Smooth muscle cell (in vitro differentiated cells): ENCODE results near the gene CCDC6. TPM values are rescaled to one million over a fixed set of nuclear protein-coding genes. Genes with fewer than 3 reads are reported as not detected.

Experiments used
- DNase-seq: peaks from one replicate; lab custom pipeline; 2025; ENCODE audit not compliant: unreplicated experiment; lab: John Stamatoyannopoulos, UW
- H2AFZ ChIP-seq: fragments of 200-600 bp; sonication (generic); 2 replicates; pipeline ENCODE4 v1.6.0; 2016; ENCODE audit warnings: antibody characterized with exemption, low read depth, mild to moderate bottlenecking
- H3F3A ChIP-seq: fragments of 200-600 bp; sonication (generic); 2 replicates; pipeline ENCODE4 v1.6.0; 2017; ENCODE audit warnings: antibody characterized with exemption, low read depth
- H3K27ac ChIP-seq: fragments of 200-600 bp; sonication (generic); 2 replicates; pipeline ENCODE4 v1.5.1; 2016; ENCODE audit warnings: low read depth, mild to moderate bottlenecking
- H3K27me3 ChIP-seq: fragments of 200-600 bp; sonication (generic); 2 replicates; pipeline ENCODE4 v1.6.1; 2016; ENCODE audit warnings: low read depth, mild to moderate bottlenecking
- H3K36me3 ChIP-seq: fragments of 200-600 bp; sonication (generic); 2 replicates; pipeline ENCODE4 v1.5.1; 2016; ENCODE audit warnings: low read depth
- H3K4me1 ChIP-seq: fragments of 200-600 bp; sonication (generic); 2 replicates; pipeline ENCODE4 v1.5.1; 2016; ENCODE audit warnings: low read depth
- H3K4me2 ChIP-seq: fragments of 200-600 bp; sonication (generic); 2 replicates; pipeline ENCODE4 v1.6.0; 2016; ENCODE audit warnings: mild to moderate bottlenecking
- H3K4me3 ChIP-seq: fragments of 200-600 bp; sonication (generic); 2 replicates; pipeline ENCODE4 v1.5.1; 2016; ENCODE audit warnings: mild to moderate bottlenecking
- H3K79me2 ChIP-seq: fragments of 200-600 bp; sonication (generic); 2 replicates; pipeline ENCODE4 v1.6.0; 2016; ENCODE audit warnings: low read depth, mild to moderate bottlenecking
- H3K9ac ChIP-seq: fragments of 200-600 bp; sonication (generic); 2 replicates; pipeline ENCODE4 v1.6.0; 2016; ENCODE audit warnings: low read depth
- H3K9me3 ChIP-seq: fragments of 200-600 bp; sonication (generic); replicated peaks from 2 replicates; pipeline ENCODE4 v1.5.1; 2016; ENCODE audit warnings: low read depth
- H4K20me1 ChIP-seq: fragments of 200-600 bp; sonication (generic); 2 replicates; pipeline ENCODE4 v1.6.0; 2016; ENCODE audit warnings: low read depth
- WGBS: methylation state at CpG from one replicate; pipeline ENCODE4 v1.1.7; 2016; ENCODE audit warnings: low lambda C conversion rate; 5-methylcytosine and 5-hydroxymethylcytosine counted together
- polyA plus RNA-seq: library from polyadenylated mRNA; unstranded; fragments of >200 nt; fragmentation: Nextera tagmentation; extraction: Ambion mirVana; gene quantifications from 2 replicates; pipeline ENCODE4 v1.2.1, GENCODE V29; 2016
- total RNA-seq: library from RNA; depleted of rRNA; stranded (reverse); fragments of >200 nt; gene quantifications from 2 replicates; pipeline ENCODE4 v1.2.3, GENCODE V29; 2014
- TF ChIP-seq, protein P1 (sequence below): fragments of 200-600 bp; sonication (generic); IDR thresholded peaks from 2 replicates; pipeline ENCODE4 v1.5.1; 2017; ENCODE audit warnings: borderline replicate concordance, mild to moderate bottlenecking, antibody characterized with exemption; ENCODE audit not compliant: insufficient read depth, poor library complexity, severe bottlenecking

The CCDC6 gene
- total and polyA plus RNA-seq, 2 experiments from 2014 or later, result 15.3 to 36.8 TPM

DNA sequence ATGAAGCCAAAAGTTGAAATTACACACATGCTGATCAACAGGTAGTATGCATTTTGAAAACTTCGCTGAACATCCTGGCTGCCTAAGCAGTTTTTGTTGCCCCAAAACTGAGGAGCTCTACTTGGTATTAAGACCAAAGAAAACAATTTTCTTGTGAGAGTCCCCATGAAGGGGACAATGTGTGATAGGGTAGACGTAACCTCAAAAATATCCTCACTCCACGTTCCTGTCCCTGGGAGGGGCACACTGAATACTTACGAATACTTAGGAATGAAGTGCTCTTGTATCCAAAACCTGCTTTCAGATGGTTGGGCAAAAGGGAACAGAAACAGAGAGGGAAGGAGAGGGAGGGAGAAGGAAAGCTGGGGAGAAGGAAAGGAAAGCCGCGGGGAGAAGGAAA is 24.7 kb downstream of the CCDC6 start:
- TF ChIP-seq, protein P1, sequence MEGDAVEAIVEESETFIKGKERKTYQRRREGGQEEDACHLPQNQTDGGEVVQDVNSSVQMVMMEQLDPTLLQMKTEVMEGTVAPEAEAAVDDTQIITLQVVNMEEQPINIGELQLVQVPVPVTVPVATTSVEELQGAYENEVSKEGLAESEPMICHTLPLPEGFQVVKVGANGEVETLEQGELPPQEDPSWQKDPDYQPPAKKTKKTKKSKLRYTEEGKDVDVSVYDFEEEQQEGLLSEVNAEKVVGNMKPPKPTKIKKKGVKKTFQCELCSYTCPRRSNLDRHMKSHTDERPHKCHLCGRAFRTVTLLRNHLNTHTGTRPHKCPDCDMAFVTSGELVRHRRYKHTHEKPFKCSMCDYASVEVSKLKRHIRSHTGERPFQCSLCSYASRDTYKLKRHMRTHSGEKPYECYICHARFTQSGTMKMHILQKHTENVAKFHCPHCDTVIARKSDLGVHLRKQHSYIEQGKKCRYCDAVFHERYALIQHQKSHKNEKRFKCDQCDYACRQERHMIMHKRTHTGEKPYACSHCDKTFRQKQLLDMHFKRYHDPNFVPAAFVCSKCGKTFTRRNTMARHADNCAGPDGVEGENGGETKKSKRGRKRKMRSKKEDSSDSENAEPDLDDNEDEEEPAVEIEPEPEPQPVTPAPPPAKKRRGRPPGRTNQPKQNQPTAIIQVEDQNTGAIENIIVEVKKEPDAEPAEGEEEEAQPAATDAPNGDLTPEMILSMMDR, result no peak
- no peak overlapping the region for H3K9ac ChIP-seq
- no peaks in the 10 kb centered on the region for H3F3A ChIP-seq
- H2AFZ ChIP-seq, result no peak overlapping the region
- peaks cover 11% of the 10 kb centered on the region for H3K4me1 ChIP-seq
- no peak overlapping the region for H3K4me3 ChIP-seq
- 71% methylated on average over 5 of the region's 6 CpGs for WGBS
- no peaks in the 10 kb centered on the region for H3K27me3 ChIP-seq
- H3K27ac ChIP-seq, result no peak overlapping the region
- H3K9me3 ChIP-seq, result no peaks in the 10 kb centered on the region
- H3K36me3 ChIP-seq, result no peaks in the 10 kb centered on the region
- peaks cover 89% of the 10 kb centered on the region for H3K79me2 ChIP-seq
- peaks cover 87% of the 10 kb centered on the region for H4K20me1 ChIP-seq
- no peak overlapping the region for H3K4me2 ChIP-seq
- DNase-seq, result no peak

DNA sequence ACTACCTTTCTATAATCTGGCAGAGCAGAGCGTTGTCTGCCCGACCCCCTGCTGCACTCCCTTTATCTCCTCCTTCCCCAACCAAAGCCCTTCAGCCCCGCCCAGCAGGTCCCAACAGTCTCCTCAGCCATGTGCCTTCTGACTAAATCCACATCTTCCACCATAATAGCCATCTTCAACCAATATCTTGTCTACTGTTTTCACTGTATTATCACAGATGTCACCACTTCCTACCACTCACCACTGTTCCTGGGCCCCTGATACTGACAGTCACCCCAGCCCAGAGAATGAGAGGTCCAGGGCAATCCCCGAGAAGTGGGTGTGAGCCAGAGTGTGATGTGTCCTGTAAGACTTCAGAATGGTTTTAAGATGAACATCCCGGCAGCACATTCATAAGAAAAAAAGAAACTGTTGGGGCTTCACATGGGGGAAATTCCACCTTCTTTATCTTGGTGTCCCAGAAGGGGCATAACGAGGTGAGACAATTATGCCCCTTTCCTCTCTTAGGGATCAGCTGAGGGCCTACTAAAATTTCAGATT is 25.3 kb downstream of the CCDC6 start:
- Histone ChIP-seq H3K9me3 (no peaks in the 10 kb centered on the region), H3K4me2 (no peak overlapping the region), H3K4me3 (no peak overlapping the region), H4K20me1 (peaks cover 89% of the 10 kb centered on the region), H3K36me3 (no peaks in the 10 kb centered on the region), H3K27ac (no peak overlapping the region), H3K27me3 (no peaks in the 10 kb centered on the region), H3K4me1 (peaks cover 11% of the 10 kb centered on the region), H3F3A (no peaks in the 10 kb centered on the region), H3K9ac (no peak overlapping the region), H2AFZ (no peak overlapping the region), H3K79me2 (peaks cover 89% of the 10 kb centered on the region)
- 77% methylated on average over 6 of the region's 6 CpGs for WGBS
- no peak for DNase-seq
- TF ChIP-seq, protein P1, result no peak

DNA sequence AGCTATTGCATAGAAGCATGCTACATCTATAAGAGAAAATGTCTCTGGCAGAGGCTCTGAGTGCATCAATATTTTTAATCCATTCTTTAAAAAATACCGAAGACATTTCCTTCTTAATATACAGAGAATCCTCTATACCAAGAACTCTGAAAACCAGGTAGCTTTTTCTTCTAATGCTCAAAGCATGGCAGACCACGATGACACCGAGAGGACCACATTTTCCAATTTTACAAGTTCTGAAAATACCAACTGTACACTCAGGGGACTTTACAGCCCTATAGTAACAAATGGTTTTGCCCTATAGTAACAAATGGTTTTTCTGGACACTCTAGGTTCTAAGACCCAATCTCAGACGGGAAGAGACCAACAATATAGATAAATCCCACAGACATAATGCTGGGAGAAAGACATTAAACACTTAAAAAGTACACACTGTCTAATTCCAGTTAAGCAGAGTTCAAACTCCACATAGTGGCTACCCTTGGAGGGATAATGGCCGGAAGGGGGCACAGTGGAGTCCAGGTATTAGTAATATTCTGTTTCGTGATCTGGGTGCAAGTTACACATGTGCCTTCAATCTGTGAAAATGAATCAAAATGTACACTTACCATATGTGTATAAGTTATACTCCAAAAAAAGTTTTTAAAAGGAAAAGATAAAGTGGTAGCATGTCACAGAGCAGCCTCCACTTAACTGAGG is 26.2 kb downstream of the CCDC6 start:
- Histone ChIP-seq H3K4me3 (no peak overlapping the region), H4K20me1 (peaks cover 89% of the 10 kb centered on the region), H3K4me2 (no peak overlapping the region), H2AFZ (no peak overlapping the region), H3F3A (no peaks in the 10 kb centered on the region), H3K27ac (no peak overlapping the region), H3K9me3 (no peaks in the 10 kb centered on the region), H3K79me2 (peaks cover 87% of the 10 kb centered on the region), H3K36me3 (no peaks in the 10 kb centered on the region), H3K27me3 (no peaks in the 10 kb centered on the region), H3K4me1 (peaks cover 11% of the 10 kb centered on the region), H3K9ac (no peak overlapping the region)
- no peak for DNase-seq
- TF ChIP-seq, protein P1, result no peak
- 81% methylated on average over 6 of the region's 6 CpGs for WGBS

DNA sequence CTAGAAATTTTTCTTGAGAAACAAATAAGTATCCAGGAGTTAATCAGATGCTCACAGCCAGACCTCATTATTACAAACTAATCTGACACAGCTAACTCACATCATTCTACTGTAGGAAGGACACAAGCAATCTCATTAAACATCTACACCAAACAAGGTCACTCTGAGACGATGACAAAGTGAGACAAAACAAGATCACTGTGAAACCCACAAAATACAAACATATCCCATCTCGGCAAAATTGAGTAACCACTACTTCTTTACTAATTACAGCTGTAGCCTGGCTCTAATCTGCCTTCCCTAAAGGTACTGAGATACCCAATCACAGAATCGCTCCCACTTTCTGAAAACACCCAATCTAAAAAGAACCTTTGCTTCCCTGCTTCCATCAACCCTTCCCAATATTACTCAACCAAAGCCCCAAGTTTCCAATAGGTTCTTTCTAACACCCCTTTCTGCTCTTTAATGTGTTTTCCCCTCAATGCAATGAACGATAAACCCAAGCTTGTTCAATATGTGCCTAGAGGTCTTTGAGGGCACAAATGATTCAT is 26.9 kb downstream of the CCDC6 start:
- Histone ChIP-seq H3K79me2 (peaks cover 87% of the 10 kb centered on the region), H3K4me2 (no peak overlapping the region), H3K9ac (no peak overlapping the region), H3K27me3 (no peaks in the 10 kb centered on the region), H3K9me3 (no peaks in the 10 kb centered on the region), H3K27ac (no peak overlapping the region), H3K36me3 (no peaks in the 10 kb centered on the region), H4K20me1 (peaks cover 91% of the 10 kb centered on the region), H2AFZ (no peak overlapping the region), H3F3A (peaks cover under 1% of the 10 kb centered on the region), H3K4me1 (peaks cover 11% of the 10 kb centered on the region), H3K4me3 (no peak overlapping the region)
- TF ChIP-seq, protein P1, result no peak
- 74% methylated on average over 4 of the region's 4 CpGs for WGBS
- DNase-seq, result no peak
